GM12864 (cell line): ENCODE measurements around the gene FZD4.

ENCODE experiments used
- DNase-seq: peaks from one replicate; pipeline ENCODE4 v3.0.0-alpha.2; 2011; ENCODE audit warnings: low read depth
- H3K4me3 ChIP-seq: 2 replicates; pipeline ENCODE4 v1.5.1; 2011; ENCODE audit warnings: mild to moderate bottlenecking, low read depth, low read length, control low read depth
- CTCF ChIP-seq: IDR thresholded peaks from 2 replicates; pipeline ENCODE4 v1.5.1; 2011; ENCODE audit warnings: low read depth, mild to moderate bottlenecking, moderate library complexity, low read length, control low read depth, inconsistent platforms; ENCODE audit errors: missing control alignments

The FZD4 gene

GRCh38 chr11:86934582-86934900, 20.7 kb downstream of the FZD4 start:
- no peak overlapping the region for H3K4me3 ChIP-seq
- no peak for DNase-seq
- no peak for TF ChIP-seq CTCF

GRCh38 chr11:86933891-86934581, 21.2 kb downstream of the FZD4 start:
- DNase-seq = no peak
- H3K4me3 ChIP-seq = no peak overlapping the region
- TF ChIP-seq CTCF = no peak

GRCh38 chr11:86932924-86933875, 22.0 kb downstream of the FZD4 start:
- TF ChIP-seq CTCF = no peak
- no peak for DNase-seq
- no peak overlapping the region for H3K4me3 ChIP-seq

GRCh38 chr11:86932259-86932585, 23.0 kb downstream of the FZD4 start:
- DNase-seq = no peak
- no peak overlapping the region for H3K4me3 ChIP-seq
- no peak for TF ChIP-seq CTCF

- TF ChIP-seq CTCF = no peak
- no peak overlapping the region for H3K4me3 ChIP-seq
- DNase-seq = no peak
Observed at GRCh38 chr11:86931548-86932258, 23.5 kb downstream of the FZD4 start.

GRCh38 chr11:86930957-86931547, 24.1 kb downstream of the FZD4 start:
- DNase-seq = no peak
- no peak overlapping the region for H3K4me3 ChIP-seq
- no peak for TF ChIP-seq CTCF
